HG03175 (cell line): ENCODE data around the gene QTRT2.
A peak's percentile ranks its signal among the peaks of the same experiment; 100 is the strongest.

ENCODE experiments used
- ATAC-seq: cut with Tn5 transposase; IDR thresholded peaks from one replicate; pipeline ENCODE4 v1.9.1; 2021; ENCODE audit warnings: mild to moderate bottlenecking, moderate library complexity; ENCODE audit not compliant: unreplicated experiment

The QTRT2 gene

GRCh38 chr3:114056130-114057010 is at the start of gene QTRT2, which contains the start of gene CCDC191:
Gene QTRT2, plus strand, starts transcription at chr3:114056737. Its CDS starts 8,521 bp downstream, at chr3:114065258.
Gene CCDC191, minus strand, starts transcription at chr3:114056526. Its CDS starts 60 bp downstream, at chr3:114056466.
- peak; percentile 98 for ATAC-seq

- peak; percentile 87 for ATAC-seq
These were observed 45.3 kb upstream of the QTRT2 start for GRCh38 chr3:114011059-114011797.

DNA sequence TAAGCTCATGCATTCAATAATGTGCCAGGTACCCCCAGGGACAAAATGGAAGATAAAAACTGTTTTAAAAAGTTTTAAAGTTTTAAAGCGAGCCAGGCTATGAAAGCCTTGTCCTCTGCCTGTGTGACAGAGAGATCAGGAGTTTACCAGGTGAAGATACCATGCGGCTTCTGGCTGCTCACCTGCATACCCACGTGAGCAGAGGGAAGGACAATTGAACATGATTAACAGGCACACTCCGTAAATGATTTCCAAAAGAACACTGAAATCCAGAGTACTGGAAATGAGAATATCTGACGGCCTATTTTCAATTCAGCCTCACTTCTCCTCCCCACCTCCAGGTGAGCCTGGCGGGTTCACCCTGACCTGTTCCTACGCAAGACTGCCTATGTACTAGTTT is 42.3 kb upstream of the QTRT2 start:
- no peak for ATAC-seq

GRCh38 chr3:114019486-114019885 is 37.1 kb upstream of the QTRT2 start:
- no peak for ATAC-seq

GRCh38 chr3:114020907-114021306 is 35.6 kb upstream of the QTRT2 start:
- no peak for ATAC-seq

- no peak for ATAC-seq
These were observed 34.3 kb upstream of the QTRT2 start for GRCh38 chr3:114022145-114022802.

- ATAC-seq, result no peak
These were observed 31.1 kb upstream of the QTRT2 start for GRCh38 chr3:114025451-114025850.

DNA sequence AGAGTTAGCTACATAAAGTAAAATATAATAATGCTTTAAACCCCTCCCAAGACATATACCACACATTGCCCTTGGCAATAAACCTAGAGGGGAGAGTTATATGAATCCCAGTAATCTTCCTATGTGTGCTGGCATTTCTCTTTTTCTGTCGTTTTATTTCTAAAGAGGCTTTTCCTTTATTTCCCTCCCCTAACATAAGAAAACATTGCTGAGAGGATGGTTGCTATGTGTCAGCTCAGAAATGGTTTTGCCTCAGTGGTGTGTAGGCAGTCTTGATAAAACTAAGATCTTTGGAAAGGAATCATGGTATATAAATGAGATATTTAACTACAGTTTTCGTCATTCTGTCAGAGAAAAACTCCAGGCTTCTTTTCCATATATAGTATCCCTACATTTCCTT is 30.2 kb upstream of the QTRT2 start:
- no peak for ATAC-seq

DNA sequence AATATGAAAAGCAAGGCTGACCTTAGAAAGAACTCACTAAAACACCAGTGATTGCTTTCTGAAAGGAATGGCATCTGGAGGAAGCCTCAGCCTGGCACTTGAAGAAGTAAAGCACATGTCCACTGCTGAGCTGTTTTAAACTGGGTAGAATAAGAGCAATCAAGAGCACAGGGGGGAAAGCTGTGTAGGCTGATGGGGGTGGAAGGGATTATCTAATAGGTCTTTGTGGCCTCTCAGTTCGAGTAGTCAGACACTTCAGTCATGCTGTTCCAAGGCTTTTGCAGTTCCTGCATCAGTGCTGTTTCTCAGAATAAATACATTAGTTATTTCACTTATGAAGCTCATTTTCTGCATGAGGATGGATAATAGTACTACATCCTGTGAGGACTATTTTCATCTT is 22.8 kb upstream of the QTRT2 start:
- no peak for ATAC-seq

- no peak for ATAC-seq
These were observed 22.3 kb upstream of the QTRT2 start for GRCh38 chr3:114034211-114034610.

DNA sequence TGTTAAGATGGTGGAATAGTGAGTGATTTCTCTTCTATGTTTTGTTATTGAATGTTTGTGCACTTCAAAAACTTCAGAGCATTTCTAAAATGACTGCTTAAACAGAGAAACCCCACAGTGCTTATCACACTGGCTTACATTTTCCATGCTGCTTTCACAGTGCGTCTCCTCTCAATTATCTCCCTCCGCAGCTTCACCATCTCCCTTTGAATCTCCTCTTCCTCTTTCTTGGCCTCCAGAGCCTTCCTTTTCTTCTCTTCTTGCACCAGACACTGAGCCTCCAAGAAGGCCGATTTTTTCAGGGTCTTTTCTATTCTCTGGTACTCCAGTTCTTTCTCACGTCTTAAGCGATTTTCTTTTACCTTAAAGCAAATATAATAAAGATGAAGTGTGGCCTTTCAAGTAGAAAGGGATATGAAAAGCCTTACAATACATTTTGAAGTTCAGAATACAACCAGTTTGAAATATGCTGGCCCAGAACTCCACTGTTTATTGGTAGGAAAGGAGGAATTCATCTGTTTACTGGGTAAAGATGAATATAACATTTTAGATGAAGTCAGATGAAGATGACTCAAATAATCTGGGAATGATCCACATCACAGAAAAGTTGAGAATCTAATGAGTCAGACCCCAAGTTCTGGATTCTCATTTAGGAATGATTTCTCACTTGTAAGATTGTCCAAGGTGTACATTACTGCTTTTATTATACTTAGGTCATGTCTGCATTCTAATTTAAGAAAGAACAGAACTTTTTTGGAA is 21.6 kb upstream of the QTRT2 start:
- ATAC-seq, result no peak

DNA sequence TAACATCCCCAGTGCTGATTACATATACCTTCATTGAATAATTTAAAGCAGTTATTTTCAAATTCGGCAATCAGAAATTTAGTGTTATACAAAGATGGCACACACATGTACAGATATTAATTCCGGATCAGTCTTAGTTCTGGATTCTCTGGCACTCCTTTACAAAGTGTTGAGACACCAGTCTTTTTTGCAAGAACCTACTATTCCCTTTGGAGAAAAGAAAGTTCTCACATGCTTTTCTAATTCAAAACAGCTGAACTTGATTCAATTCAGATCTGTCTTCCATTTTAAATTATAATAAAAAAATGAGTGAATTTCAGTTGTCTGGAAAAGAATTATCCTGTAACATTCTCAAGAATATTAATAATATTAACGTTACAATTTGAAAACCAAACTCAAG is 20.6 kb upstream of the QTRT2 start:
- no peak for ATAC-seq

GRCh38 chr3:114043205-114043604 is 13.3 kb upstream of the QTRT2 start:
- no peak for ATAC-seq

GRCh38 chr3:114052216-114052615 is 4.3 kb upstream of the QTRT2 start:
- no peak for ATAC-seq

DNA sequence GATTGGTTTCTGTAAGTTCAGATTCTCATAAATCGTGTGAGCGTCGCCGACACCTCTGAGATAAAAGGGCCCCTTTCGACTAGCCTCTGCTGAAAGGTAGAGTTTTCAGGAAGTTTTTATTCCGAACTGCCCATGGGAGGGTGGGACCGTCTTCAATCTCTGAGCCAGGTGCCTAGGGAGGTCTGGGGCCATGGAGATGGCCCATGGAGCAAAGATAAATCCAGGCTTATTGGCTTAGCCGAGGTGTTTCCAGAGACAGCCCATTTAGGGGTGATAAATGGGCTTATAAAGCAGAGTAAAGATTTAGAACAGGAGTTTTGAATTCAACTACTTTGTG is 442 bp downstream of the QTRT2 start:
- ATAC-seq, result peak; percentile 9

DNA sequence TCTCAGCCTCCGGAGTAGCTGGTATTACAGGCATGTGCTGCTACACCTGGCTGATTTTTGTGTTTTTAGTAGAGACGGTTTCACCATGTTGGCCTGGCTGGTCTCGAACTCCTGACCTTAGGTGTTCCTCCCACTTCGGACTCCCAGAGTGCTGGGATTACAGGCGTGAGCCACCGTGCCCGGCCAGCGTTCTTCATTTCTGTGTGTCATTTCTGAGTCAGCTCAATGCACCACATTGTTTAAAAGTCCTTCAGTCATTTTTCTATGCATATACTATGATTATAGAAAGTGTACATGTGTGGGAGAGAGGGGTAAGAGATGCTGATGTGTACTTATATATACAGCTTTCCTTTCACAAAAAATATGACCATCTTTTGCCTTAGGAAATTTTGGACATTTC is 2.1 kb downstream of the QTRT2 start:
- no peak for ATAC-seq

DNA sequence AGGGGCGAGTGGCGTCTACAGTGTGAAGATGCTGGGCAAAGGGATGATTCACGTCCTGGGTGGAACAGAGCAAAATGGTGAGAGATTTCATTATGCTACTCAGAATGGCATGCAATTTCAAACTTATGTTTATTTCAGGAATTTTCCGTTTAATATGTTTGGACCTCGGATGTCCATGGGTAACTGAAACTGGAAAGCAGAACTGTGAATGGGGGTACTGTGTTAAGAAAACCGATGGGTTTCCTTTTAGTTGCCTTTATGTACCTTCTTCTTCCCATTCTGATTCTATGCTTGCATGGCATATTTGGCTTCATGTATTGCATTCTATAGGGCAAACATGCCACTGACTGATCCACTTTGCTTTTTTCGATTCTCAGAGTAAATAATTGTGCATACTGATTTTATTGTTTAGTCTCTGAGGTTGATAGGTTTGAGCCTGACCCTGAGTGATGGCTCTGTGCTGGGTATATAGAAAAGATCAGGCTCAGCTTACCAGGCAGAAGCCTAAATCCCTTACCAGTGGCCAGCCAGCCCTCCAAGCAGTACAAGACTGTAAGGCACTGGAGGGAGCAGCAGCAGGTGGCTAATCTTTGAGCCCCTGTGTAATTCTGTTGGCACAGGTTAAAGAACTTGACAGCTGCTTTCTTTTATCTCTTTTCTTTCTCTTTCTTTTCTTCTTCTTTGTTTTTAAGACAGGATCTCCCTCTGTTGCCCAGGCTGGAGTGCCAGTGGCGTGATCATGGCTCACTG is 4.5 kb downstream of the QTRT2 start:
- ATAC-seq, result no peak

- ATAC-seq, result no peak
These were observed 11.3 kb downstream of the QTRT2 start for GRCh38 chr3:114067804-114068203.

DNA sequence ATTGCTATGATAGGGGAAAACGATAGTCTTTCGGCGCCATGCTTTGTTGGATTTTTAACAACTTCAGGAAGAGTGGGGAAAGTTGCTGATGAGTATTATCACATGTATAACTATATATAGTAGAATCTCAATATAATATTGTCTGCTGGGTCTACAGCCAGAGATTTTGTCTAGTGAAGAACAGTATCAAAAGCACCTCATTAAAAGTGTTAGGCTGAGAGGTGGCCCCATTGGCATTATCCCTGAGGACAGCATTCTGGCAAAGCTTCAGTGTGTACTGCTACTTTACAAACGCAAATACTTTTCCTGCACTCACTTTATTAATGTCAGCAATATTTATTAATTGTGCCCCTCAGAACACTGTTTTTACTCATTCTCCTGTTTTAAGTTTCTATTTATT is 11.8 kb downstream of the QTRT2 start:
- no peak for ATAC-seq

DNA sequence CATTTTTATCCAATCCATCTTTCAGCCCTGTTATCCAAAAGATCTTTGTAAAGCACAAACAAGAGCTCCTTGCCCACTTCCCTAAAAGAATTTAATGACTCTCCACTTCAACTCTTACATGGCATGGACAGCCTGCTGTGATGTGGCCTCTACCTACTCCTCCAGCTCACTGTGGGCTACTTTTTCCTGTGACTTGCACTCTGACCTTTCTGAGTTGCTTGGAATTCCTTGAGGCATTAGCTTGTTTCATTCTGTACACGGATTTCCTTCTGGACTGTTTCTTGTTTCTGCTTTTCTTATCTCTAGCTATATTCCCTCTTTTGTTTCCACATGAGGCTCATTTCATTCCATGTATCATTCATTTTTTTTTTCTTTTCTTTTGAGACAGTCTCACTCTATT is 15.2 kb downstream of the QTRT2 start:
- no peak for ATAC-seq
